ENCODE results near the gene CRK.
"Not testable (repeated sequence)": the region's sequence is repeated elsewhere in the genome, so short reads cannot be mapped to it uniquely, and the experiment has no call there.

Gene CRK

DNA sequence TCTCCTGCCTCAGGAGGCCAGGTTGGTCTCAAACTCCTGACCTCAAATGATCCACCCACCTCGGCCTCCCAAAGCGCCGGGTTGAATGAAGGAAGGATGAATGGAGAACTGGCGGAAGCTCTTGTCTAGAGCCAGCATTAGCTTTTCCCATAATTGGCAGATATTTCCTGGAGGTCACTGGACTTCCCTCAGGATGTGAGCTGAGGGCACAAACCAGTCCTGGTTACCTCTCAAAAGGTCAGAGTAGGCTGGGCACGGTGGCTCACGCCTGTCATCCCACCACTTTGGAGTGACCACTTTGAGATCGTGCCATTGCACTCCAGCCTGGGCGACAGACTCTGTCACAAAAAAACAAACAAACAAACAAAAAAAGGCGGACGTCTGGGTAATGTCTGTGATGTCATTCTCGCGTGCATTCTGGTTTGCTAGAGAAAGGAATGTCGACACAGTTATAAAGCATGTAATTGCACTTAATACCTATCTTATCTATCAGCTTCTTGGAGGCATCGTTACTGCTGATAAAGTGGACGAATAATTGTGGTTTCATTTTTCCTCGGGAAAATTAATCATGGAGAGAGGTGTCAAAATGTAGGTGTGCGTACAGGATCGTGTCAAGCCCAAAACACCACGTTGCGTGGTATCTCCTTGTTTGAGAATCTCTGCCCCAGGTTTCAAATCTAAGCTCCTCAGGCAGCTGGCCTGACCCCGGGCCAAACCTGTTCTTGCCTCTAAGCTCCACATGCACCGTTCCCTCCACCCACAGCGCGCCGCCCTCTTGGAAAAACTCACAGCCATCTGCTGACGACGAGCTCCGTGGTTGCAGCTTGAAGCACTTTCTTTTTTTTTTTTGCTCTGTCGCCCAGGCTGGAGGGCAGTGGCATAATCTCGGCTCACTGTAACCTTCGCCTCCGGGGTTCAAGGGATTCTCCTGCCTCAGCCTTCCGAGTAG lies 6.4 kb upstream of the CRK start:
- peak in 1 of 2 donors; percentile 17 for DNase-seq

DNA sequence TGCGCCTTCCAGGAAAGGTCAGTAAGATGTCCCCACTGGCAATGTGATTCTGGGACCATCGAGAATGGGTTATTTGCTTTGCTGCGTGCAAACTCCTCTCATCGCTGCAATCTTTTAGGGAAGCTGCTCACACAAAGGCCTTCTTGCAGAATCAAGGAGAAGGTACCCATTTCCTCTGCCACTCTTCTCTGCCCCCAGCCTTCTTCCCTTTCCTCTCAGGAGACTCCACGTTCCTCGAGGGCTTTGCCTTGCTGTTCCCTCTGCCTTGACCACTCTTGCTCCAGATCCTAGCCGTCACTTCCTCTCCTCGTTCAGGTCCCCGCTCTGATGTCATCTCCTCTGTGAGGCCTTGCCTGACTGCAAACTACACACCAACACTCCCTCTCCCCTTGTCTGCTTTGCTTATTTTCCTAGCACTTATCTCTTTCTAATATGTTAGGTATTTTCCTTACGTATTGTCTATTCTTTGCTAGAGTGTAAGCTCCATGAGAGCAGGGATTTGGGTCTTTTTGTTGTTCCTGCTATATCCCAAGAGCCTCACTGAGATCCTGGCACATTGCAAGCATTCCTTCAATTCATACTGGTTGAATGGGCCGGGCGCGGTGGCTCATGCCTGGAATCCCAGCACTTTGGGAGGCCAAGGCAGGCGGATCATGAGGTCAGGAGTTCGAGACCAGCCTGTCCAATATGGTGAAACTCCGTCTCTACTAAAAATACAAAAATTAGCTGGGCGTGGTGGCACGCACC lies 5.3 kb upstream of the CRK start:
- DNase-seq, result peak; percentile 73 to 77

DNA sequence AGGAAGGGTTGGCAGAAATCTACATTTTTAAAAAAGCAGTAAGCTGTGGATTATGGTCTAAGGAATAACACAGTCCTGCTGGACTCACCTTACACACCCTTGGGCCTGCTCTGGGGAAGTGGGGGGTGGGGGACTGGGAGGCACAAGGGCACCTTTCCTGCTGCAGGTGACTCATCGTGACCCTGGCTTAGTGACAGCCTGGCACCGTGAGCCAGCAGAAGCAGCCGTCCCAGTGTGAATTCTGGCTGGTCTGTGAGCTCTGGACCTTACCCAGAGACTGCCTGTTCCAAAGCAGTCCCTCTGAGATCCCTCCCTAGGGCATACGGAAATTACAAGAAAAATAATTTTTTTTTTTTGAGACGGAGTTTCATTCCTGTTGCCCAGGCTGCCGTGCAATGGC lies 4.2 kb upstream of the CRK start:
- no peak for DNase-seq

DNA sequence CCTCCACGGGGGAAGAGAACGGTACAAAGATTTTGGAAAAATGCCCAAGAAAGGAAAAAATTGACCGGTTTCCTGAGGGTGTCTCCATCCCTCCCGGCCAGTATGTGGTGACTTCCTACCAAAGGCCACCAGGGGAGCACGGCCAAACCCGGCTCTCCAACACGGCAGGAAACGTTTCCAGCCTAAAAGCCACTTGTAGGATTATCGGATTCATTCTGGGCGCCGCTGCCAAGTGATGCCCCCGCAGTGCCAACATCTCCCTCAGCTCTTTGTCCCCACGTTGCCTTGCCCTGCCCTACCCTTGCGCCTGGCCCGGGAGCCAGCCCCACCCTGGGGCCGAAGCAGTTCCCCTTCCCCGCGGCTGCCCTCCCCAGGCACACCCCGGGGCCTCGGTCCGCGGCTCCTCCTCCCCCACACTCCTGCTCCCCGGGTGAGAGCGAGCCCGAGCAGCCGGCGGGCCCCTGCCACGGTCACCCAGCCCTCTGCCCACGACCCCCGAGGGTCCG lies 688 bp downstream of the CRK start:
- DNase-seq, result peak; percentile 48 to 55

DNA sequence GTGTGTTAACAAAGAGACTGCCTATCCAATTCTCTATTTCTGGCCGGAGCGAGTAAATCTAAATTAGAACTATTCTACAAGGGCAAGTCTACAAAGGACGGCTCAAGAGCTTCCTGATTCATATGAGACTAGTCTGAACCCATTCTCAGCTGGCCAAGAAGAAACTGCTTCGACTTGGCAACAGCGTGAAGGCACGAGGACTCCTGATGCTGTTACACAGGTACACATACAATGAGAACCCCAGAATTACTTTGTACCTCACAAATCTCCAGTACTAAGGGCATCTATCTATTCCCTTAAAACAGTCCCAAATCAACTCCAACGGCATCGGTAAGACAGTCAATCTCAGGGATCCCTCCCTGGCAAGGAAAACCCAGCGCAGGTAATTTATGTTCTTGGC lies 1.5 kb downstream of the CRK start:
- no peak for DNase-seq

DNA sequence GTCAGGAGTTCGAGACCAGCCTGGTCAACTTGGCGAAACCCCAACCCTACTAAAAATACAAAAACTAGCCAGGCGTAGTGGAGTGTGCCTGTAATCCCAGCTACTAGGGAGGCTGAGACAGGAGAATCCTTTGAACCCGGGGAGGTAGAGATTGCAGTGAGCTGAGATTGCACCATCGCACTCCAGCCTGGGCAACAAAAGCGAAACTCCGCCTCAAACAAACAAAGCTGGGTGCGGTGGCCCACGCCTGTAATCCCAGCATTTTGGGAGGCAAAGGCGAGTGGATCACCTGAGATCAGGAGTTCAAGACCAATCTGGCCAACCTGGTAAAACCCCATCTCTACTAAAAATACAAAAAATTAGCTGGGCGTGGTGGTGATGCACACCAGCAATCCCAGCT lies 2.3 kb downstream of the CRK start:
- DNase-seq, result not testable (repeated sequence)

DNA sequence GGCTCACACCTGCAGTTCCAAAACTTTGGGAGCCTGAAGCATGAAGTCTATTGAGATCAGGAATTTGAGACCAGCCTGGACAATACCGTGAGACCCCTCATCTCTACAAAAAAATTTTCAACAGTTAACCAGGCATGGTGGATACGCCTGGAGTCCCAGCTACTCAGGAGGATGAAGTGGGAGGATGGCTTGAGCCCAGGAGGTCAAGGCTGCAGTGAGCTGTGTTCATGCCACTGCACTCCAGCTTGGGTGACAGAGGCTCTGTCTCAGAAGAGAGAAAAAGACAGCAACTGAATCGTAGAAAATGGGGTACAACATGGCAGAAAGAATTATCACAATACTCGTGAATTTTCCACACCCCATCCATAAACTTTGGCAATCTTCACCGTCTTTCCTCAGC lies 3.2 kb downstream of the CRK start:
- DNase-seq, result no peak

DNA sequence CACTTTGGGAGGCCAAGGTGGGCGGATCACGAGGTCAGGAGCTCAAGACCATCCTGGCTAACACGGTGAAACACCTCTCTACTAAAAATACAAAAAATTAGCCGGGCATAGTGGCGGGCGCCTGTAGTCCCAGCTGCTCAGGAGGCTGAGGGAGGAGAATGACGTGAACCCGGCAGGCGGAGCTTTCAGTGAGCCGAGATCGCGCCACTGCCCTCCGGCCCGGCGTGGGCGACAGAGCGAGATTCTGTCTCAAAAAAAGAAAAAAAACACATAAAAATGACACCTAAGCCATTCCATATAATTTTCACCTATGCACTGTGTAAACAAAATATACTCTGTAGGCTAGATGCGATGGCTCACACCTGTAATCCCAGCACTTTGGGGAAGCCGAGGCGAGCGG lies 5.8 kb downstream of the CRK start:
- DNase-seq, result not testable (repeated sequence)

DNA sequence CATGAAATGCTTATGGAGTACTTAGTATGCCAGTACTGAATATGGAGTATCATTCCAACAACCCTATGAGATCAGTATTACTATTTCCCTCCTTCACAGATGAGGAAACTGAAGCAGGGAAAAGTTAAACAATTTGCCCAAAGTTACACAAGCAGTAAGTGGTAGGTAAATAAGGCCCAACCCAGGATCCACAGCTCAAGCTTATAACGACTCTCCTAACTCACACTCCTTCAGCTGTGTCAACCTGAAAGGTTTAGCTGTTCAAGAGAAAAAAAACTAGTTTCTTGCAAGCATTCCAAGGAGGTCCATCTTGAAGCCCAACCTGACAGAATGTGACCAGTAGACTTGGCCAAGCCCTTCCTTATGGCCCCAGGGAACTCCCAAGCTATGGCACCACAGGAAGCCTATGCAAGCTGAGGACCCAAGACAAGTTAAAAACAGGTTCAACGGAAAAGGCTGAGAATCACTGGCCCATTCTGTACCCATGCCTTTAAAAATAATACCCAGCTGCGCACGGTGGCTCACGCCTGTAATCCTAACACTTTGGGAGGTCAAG lies 6.5 kb downstream of the CRK start:
- no peak for DNase-seq

DNA sequence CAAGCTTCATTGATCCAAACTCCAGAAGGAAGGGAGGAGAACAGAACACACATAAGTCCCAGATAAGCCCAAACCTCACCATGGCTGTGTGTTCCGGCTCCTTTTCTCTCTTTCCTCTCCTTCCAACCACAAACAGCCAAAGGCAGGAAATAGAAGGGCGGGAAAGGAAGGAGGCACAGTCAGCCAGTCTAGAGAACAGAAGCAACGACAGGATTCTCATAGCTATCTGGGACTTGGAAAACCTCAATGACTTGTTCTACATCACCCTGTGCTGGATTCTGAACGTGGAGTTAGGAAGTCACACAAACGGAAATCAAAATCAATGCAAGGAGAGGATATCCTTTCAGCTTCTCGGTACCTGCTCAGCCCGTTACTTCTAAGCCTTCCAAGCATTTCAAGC lies 9.0 kb downstream of the CRK start:
- no peak for DNase-seq

DNA sequence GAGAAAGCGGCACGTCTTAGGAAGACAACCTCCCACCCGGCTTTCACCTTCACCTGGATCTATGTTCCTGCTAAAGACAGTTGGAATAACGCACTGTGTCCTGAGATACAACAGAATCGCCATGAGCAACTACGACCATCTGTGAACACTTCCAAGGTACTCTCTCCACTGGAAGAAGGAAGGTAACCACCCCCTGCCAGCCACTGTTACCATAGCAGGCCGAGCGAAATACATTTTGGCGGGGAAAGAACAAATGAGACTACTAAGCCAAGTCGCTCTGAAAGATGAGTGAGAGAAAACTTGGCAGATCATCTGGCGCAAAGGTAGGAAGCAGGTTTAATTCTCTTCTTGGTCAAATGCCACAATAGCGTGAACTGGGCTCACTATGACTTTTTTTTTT lies 9.8 kb downstream of the CRK start:
- DNase-seq, result no peak

DNA sequence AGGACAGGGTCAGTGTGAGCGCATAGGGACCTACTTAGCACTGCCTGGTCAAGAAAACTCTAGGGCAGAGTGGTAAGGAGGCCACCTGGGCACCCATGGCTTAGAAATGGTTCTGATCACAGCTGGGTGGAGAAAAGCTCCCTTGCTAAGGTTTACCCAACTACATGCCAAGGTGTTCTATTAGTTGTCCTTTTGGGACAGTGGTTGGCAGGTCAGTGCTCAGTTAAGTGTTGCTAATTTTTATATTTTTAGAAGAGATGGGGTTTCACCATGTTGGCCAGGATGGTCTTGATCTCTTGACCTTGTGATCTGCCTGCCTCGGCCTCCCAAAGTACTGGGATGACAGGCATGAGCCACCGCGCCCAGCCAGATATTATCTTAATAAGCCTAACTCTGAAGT lies 10.3 kb downstream of the CRK start:
- not testable (repeated sequence) for DNase-seq

DNA sequence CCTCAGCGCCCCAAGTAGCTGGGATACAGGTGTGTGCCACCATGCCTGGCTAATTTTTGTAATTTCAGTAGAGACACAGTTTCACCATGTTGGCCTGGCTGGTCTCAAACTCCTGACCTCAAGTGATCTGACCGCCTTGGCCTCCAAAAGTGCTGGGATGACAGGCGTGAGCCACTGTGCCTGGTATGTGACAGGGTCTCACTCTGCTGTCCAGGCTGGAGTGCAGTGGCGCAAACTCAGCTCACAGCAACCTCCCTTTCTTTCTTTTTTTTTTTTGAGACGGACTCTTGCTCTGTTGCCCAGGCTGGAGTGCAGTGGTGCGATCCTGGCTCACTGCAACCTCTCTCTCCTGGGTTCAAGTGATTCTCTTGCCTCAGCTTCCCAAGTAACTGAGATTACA lies 13.3 kb downstream of the CRK start:
- not testable (repeated sequence) for DNase-seq

DNA sequence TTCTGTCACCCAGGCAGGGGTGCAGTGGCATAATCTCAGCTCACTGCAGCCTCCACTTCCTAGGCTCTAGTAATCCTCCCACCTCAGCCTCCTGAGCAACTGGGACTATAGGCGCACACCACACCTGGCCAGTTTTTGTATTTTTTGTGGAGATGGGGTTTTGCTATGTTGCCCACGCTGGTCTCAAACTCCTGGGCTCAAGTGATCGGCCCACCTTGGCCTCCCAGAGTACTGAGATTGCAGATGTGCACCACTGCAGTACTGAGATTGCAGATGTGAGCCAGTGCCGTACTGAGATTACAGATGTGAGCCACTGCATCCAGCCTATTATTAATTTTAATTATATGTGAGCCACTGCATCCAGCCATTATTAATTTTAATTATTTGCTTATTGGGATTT lies 13.8 kb downstream of the CRK start:
- DNase-seq, result no peak

DNA sequence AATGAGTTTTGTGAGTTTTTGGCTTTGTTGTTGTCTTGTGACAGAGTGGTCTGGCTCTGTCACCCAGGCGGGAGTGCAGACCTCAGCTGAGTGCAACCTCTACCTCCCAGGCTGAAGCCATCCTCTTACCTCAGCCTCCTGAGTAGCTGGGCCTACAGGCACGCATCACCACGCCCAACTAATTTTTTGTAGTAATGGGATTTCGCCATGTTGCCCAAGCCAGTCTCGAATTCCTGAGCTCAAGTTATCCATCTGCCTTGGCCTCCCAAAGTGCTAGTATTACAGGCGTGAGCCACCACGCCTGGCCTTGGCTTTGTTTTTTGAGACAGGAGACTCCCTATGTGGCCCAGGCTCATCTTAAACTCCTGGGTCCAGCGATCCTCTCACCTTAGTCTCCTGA lies 15.1 kb downstream of the CRK start:
- DNase-seq, result no peak

DNA sequence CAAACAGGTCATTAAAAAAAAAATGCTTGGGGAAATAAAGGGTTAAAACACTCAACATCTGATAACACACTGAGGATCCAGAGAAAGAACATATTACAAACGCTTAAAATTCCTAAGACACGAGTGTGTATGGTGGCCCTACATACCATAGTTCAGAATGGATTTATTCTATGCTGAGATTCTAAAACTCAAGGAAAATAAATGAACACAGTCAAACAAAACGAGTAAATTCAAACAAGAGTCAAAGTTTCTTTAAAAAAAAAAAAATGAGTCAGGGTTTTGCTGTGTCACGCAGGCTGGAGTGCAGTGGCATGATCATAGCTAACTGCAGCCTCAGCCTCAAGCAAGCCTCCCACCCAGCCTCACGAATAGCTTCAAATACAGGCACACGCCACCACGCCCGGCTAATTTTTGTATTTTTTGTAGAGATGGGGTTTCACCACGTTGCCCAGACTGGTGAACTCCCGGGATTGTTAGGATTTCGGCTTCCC lies 17.4 kb downstream of the CRK start:
- no peak for DNase-seq

DNA sequence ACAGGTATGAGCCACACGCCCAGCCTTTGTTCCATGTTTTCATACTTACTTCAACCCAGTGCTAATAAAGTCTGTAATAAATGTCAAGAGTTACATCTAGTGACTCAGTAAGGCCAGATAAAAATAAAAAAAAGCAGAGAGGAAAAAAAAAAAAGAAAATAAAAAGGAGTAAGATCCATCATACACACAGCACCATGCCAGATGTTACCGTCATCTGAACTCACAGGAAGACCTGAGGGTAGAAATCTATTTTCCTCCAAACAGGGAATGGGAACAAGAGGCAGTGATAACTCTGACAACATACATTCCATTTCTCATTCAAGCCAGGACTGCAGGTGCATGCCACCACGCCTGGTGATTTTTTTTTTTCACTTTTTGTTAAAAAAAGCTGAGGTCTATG lies 20.7 kb downstream of the CRK start:
- no peak for DNase-seq

DNA sequence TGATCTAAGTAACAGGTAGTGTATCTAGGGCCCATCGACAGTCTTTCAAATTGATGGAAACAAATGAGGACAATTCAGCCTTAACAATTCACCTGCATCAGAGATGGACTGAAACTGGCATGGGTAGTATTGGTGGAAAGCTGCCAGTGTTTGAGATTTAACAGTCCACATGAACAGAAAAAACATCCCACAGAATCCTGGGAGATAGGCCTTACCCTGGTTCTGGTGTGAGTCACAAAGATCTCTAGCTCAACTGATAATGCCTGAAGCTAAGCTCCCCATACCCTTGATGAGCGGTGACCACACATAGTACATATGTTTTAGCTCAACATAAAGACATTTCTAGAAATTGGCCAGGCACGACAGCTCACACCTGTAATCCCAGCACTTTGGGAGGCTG lies 21.9 kb downstream of the CRK start:
- no peak for DNase-seq

DNA sequence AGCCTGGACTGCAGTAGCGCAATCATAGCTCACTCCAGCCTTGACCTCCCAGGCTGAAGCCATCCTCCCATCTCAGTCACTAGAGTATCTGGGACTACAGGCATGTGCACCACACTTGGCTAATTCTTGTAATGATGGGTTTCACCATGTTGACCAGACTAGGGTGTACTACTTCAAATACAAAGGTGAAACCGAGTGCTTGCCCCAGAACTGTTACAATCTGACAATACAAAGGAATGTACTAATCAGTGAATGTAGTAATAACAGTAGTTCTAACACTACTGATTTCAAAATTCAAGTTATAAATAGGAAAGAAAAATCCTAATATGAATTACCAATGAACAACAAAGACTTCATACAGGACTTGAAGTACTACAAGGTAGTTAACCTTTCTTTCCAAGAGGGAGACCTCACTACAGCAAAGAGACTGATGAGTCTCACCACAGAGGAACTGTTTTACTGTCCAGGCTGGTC lies 24.4 kb downstream of the CRK start:
- DNase-seq, result no peak

DNA sequence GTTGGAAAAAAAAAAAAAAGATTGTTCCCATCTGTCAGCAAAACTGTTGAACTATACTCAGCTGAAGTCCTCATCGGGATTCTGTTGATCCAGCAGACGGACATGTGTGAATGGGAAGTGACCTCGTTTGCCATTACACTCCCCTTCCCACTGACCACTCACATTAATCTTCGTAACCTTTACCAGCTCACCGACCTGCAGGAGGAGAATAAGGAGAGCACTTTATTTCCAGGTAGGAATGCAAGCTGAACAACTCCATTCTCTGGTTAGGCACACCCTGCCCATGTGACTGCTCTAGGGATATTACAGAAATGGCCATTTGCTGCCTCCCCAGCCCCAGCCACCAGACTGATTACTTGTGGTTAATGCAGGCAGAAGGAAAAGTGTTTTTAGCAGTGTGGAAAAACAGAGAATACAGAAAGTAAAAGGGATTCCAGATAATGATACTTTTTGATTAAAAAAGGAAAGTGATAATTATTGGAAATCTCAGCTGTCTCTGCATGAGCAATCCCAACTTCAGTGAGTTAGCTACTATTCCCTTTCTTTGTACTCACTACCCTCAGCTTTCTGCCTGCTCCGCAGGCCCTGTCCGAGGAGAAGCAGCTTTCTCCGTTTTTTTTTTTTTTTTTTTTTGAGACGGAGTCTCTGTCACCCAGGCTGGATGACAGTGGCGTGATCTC lies 32.4 kb downstream of the CRK start:
- DNase-seq, result no peak

DNA sequence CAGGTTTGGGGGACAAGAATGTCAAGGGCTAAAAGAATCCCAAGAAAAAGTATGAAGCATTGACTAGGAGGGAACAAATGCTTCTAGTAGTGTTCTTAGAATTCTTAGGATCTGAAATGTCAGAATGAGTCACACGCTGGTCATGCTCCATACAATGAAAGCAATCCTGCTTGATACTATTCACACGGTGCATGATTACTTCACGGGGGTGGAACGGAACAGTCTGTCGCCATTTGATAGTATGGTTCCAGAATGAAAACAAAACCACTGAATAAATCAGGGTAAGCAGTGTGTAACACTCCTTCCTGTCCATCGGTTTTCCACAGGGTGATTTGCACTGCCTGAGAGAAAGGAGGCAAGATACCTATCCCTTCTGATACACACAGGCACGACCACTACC lies 33.1 kb downstream of the CRK start:
- DNase-seq, result peak; percentile 37 to 57

DNA sequence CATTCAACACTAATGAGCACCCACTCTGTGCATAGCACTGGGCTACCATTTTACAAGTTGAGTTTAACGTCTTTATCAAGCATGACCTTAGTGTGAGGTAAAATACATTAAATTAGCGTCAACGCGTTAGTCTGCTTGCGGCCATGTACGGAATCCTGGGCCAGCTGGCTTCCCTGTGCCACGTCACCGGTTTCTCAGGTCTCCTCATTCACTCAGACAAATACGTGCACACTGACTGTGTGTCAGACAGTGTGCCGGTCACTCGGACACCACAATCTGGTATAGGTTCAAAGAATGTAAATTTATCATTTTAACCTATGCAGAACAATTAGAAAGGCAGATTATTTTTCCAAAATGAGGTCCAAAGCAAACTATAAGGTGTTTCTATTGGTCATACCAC lies 34.6 kb downstream of the CRK start:
- DNase-seq, result no peak

DNA sequence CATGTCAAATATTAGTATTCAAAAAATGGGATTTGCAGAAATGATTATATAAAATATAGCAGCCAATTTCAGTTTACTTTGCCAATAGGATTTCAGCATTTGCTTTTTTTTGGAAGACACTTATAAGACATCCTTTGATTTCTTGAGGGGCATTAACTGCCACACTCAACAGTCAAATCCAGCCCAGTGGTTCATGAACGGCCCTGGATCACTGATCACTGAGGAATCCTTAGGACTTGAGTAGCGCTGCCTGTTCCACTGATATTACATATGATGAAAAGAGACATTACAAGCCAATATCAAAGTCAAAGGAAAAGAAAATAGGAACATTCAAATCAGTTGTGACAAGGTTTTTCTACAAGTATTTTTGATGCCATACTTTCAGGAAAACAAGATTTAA lies 35.1 kb downstream of the CRK start:
- no peak for DNase-seq
